Measurements from ENCODE around the gene SYT2.
"Not testable (repeated sequence)": the region's sequence is repeated elsewhere in the genome, so short reads cannot be mapped to it uniquely, and the experiment has no call there.

The SYT2 gene

GRCh38 chr1:202710070-202711045, at the start of gene SYT2:
TSS of gene SYT2 (minus strand) at chr1:202710454. CDS start at chr1:202605772, 104,682 bp downstream.
- DNase-seq (ENCODE audit: low read depth in 3 of 3): no peak

GRCh38 chr1:202756391-202756790, 46.1 kb upstream of the SYT2 start:
- DNase-seq (ENCODE audit: low read depth in 3 of 3): no peak

DNA sequence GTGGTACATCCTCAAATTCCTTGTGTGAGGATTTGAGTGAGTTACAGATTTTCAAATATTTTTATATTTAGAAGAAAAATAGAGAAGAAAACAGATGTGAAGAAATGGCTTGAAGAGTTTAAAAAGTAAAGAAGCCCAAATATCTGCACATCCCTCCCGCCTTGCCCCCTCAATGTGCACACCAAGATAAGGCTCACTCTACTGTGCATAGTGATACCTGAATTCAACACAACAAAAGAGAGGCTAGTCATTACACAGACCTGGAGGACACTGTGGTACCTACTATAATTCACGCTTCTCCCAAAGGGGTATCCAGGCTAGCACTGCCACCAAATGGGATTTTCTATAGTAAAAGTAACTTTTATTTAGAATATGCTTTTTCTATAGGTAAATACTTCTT, 44.0 kb upstream of the SYT2 start:
- DNase-seq (ENCODE audit: low read depth in 3 of 3): no peak

DNA sequence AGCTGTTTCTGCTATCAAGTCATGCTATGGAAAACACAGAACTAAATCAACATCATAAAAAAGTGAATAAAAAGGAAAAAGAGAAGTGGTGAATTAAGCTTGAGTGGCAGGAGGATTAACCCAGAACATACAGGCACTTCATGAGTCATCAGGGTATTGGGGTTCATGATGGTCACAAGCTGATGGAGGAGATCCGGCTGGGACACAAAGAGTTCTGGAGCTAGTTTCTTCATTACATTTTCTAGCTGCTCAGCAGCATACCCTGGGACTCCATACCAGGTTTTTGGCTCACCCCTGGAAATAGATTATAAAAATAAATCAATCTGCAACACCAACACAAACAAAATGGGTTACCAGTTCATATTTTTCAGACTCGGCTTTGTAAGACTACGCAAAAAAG, 42.5 kb upstream of the SYT2 start:
- no peak for DNase-seq (ENCODE audit: low read depth in 3 of 3)

- no peak for DNase-seq (ENCODE audit: low read depth in 3 of 3)
These were observed 40.5 kb upstream of the SYT2 start for GRCh38 chr1:202750761-202751160.

- DNase-seq (ENCODE audit: low read depth in 3 of 3): no peak
These were observed 39.8 kb upstream of the SYT2 start for GRCh38 chr1:202750024-202750423.

- no peak for DNase-seq (ENCODE audit: low read depth in 3 of 3)
These were observed 35.2 kb upstream of the SYT2 start for GRCh38 chr1:202745323-202745888.

GRCh38 chr1:202744770-202745169, 34.5 kb upstream of the SYT2 start:
- not testable (repeated sequence) for DNase-seq (ENCODE audit: low read depth in 3 of 3)

DNA sequence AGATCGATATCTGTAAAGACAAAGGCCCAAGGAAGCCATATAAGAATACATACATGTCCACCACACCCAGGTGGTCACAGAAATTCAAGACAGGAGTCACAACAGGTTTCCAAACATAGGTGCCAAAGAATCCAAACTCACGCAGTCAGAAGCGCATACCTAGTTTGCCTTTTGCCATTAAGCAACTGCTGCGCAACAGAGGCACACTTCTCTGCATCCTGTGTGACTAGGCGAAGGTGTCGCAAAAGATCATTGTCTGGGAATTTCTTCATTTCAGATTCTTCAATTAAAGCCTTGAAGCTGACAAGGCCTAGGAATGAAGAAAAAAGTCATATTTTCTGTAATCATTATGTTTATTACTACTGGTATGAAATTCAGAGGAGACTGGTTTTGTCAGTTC, 32.2 kb upstream of the SYT2 start:
- DNase-seq (ENCODE audit: low read depth in 3 of 3): no peak

GRCh38 chr1:202733251-202733650, 23.0 kb upstream of the SYT2 start:
- no peak for DNase-seq (ENCODE audit: low read depth in 3 of 3)

GRCh38 chr1:202728951-202729350, 18.7 kb upstream of the SYT2 start:
- DNase-seq (ENCODE audit: low read depth in 3 of 3): no peak

GRCh38 chr1:202725526-202725925, 15.3 kb upstream of the SYT2 start:
- DNase-seq (ENCODE audit: low read depth in 3 of 3): no peak

DNA sequence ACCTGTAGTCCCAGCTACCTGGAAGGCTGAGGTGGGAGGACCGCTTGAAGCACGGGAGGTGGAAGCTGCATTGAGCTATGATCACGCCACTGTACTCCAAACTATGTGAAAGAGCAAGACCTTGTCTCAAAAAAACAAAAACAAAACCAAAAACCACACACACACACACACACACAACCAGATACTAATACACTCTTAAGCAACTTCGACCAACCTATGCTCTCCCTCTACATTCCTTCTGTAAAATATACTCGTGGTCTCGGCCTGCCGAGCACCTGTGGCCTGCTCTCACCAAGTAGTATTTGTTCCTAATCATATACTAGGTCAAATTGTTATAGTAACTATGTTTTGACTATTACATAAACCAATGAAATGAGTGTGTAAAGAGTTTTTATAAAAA, 13.5 kb upstream of the SYT2 start:
- DNase-seq (ENCODE audit: low read depth in 3 of 3): no peak

GRCh38 chr1:202723046-202723445, 12.8 kb upstream of the SYT2 start:
- not testable (repeated sequence) for DNase-seq (ENCODE audit: low read depth in 3 of 3)

GRCh38 chr1:202716654-202717053, 6.4 kb upstream of the SYT2 start:
- no peak for DNase-seq (ENCODE audit: low read depth in 3 of 3)

GRCh38 chr1:202714202-202714601, 3.9 kb upstream of the SYT2 start:
- not testable (repeated sequence) for DNase-seq (ENCODE audit: low read depth in 3 of 3)

GRCh38 chr1:202713110-202713509, 2.9 kb upstream of the SYT2 start:
- DNase-seq (ENCODE audit: low read depth in 3 of 3): no peak

DNA sequence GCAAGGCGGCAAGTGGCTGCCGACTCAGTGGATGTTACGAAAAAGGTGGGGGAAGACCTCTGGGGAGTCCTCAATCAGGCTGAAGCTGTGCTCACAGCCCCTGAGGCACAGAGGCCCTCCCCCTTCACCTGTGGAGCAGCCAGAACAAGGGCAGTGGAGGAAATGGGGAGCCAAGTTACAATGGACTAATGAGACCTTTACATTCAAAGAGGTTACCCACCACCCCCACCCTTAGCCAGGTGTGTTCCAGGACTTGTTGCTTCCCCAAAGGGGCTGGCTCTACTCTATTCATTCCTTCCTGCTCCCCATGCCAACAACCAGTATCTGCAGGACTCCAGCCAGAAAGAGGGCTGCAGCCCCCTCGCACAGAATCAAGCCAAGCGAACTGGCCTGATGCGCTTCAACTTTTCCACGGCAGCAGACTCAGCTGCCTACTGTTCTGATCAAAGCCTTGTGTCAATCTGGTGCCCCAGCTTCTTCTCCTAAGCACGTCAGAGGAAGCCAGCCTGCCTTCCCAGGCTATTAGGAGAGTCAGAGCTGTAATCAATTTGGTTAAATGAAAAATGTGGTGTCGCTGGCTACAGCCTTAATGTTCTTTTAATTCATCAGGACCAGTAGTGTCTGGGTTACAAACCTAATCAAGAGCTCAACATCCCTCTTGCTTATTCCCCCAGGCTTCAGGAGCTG, 1.8 kb upstream of the SYT2 start:
- DNase-seq (ENCODE audit: low read depth in 3 of 3): no peak

DNA sequence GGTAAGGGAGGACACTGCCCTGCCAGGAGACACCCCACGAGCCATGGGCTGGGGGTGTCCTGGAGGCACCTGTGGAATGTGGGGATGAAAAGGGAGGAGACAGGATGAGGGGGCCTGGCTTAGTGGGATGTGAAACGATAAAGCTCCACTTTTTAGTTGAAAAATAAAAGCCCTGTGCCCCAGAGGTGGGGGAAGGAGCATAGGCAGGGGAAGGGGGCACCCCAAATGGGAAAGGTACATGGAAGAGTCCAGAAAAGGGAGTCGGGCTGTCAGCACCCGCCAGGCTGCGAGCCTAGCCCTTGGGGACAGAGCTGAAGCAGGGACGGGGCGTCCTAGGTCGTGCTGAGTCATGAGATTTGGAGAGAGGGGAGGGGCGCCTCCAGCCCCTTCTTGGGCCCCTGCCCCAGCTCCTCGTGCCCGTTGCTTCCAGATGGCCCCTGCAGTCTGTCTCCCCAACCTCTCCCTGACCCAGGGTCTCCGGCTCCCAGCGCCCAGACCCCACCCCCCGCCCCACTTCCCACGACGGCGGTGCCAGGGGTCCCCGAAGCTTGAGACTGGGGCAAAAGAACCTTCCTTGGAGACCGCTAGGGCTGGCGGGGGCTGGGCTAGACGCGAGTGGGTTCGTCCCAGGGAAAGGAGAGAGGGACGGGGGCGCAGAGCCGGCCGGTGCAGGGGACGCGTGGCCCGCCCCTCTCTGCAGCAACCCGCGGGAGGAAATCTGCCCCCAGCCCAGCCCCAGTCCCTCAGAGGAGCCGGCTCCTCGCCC, 795 bp downstream of the SYT2 start:
- DNase-seq (ENCODE audit: low read depth in 3 of 3): no peak

DNA sequence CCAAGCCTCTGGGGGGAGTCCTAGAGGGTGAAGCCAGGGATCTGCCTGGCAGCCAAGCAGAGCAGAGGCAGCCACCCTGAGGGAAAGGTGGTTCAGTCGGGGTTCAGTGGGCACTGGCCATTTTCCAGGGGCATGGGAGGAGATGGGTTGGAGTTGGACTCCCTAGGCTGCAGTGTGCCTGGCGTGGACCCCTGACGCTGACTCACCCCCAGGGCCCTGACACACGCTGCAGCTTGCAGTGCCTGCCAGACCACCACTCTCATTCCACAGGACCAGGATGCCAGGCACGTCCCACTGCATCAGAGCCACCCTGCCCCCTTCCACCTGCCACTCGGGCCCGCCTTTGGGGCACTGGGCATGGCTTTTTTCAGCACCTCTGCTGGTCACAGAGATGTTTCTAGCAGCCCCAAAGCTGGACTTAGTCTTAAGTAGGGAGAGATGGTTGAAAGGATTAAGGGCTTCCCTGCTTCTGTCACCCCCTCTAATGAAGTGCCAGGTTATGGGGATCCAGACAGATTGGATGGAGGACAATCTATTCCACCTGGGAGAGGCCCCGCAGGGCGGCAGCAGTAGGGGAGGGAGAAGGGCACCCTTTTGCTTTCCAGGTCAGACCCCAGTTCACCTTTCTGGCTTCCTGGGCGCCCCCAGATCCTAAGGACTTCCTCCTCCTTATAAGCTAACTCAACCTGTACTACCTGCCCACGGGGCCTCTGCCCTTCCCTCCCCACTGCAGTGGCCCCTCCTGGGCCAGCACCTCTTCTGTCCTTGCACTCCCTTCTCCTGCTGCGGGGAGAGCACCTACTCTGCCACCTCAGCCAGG, 1.6 kb downstream of the SYT2 start:
- no peak for DNase-seq (ENCODE audit: low read depth in 3 of 3)

GRCh38 chr1:202706851-202707250, 3.4 kb downstream of the SYT2 start:
- DNase-seq (ENCODE audit: low read depth in 3 of 3): no peak

All from stimulated activated CD4-positive, alpha-beta T cell treated with anti-CD3 and anti-CD28 coated beads, TNF-alpha, amount 100 ng/mL, for 4 hours (primary cell).